Activated T-helper 1 cell treated with anti-CD3 and anti-CD28 coated beads, Interleukin-2, amount 50 U/mL, for 16 hours (primary cell): ENCODE data around the gene PHF11.

Experiments used
- DNase-seq, 2 donors: peaks; one replicate each; pipeline ENCODE4 v3.0.0-alpha.2; 2020; ENCODE audit warnings: low read depth in 1 of 2, low spot score in 1 of 2

The PHF11 gene

GRCh38 chr13:49495783-49496762 lies at the start of gene PHF11:
Gene PHF11 (plus strand): TSS chr13:49495953. CDS start chr13:49496002, 49 bp downstream.
- peak; percentile 72 to 82 for DNase-seq

DNA sequence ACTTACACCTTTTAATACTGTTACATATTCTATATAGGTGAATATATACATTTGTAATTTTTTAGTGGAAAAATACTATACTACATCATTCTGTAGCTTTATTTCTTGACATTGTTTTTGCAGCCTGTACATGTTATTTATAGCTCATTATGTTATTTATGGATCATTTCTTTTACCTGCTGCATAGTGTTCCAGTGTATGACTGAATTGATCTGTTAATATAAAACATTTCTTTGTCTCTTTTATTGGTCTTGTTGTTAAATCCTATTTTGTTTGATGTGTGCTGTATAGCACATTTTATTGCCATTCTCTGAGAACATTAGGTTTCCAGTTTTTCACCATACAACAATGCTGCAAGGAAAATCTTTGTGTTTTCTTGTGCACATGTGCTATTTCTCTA lies 49.3 kb upstream of the PHF11 start:
- DNase-seq = no peak

GRCh38 chr13:49448753-49449152 lies 47.0 kb upstream of the PHF11 start:
- no peak for DNase-seq

DNA sequence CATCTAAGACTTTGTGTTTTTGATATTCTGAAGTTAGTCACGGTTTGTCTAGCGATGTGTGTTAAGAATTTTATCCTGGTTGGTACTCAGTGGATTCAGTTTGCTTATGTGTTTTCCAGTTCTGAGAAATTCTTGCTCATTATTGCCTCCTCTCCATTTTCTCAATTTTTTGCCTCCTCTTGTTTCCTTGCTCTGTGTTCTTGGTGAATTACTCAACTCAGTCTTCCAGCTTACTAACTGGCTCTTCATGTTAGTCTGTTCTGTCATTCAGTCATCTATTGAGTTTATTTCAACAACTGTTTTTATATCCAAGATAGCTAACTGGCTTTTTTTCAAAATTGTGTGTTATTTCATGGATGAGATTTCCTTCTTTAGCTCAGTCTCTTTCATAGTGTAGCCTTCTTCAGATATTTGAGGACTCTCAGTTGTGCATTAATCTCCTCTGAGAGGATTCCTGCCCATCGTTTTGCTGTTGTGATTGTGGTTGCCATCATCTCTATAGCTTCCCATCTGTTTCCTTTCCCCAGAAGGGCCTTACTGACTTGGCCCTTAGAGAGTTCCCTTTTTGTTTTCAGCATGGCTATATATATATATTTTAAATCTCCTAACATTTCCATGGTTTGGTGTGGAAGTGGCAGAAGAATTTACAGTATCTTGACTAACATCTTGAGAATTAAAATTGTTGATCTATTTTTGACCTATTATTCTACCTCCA lies 45.5 kb upstream of the PHF11 start:
- DNase-seq = no peak

DNA sequence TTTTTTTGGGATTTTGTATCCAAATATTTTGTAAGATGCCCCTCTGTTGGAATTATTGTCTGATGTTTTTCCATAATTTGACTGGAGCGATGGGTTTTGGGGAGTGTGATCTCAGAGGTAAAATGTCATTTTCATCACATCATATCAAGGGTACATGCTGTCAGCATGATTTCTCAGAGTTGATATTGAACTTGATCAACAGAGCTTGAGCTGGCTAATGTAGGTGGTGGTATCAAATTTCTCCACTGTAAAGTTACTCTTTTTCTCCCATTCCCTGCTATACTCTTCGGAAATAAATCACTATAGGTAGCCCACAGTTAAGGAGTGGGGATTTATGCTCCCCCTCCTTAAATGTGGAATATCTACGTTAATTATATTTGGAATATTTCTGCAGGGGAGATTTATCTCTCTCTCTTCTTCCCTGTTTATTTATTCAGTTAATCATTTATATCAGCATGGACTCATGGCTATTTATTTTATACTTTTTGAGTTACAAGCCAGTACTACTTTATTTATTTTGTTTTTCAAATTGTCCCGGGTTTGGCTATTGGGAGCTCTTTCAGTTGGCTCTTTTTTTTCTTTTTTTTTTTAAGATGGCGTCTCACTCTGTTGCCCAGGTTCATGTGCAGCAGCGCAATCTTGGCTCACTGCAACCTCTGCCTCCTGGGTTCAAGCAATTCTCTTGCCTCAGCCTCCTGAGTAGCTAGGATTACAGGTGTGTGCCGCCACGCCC lies 42.9 kb upstream of the PHF11 start:
- DNase-seq = no peak

GRCh38 chr13:49453465-49453864 lies 42.3 kb upstream of the PHF11 start:
- DNase-seq = no peak

DNA sequence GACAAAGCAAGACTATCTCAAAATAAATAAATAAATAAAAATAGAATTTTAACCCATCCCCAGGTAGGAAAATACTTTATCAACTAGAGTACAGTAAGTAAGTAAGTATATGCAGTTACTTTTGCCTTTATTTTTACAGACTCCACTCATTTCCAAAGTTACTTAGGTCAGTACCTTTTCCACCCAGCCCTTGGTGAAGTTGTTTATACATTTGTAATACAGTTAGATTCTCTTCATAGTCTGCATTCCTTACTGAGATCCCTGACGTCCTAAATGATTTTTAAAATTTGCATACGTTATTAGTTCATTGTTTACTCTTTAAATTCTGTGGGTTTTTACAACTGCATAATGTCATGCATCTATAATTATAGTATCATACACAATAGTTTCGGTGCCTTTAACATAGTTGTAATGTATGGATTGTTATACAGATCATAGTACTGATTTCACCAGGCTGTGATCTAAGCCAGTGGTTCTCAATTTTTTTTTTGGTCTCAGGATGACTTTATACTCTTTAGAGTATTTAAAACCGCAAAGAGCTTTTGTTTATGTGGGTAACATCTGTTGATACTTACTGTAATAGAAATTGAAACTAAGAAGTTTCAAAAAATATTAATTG lies 41.3 kb upstream of the PHF11 start:
- DNase-seq = no peak

DNA sequence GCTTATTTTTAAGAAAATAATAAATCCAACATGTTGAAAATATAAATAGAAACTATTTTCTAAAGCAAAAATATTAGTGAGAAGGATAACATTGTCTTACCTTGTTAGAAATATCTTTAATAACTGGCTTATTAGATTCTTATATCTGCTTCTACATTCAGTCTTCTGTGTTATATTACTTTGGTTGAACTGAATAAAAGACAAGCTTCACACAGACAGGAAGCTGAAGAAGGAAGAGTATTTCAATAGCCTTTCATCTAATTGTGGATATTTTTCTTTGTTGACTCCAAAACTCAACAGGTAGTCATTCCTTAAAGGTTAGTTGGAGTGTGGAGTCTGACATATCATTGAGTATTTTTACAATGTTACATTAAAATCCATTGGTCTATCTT lies 40.8 kb upstream of the PHF11 start:
- no peak for DNase-seq

DNA sequence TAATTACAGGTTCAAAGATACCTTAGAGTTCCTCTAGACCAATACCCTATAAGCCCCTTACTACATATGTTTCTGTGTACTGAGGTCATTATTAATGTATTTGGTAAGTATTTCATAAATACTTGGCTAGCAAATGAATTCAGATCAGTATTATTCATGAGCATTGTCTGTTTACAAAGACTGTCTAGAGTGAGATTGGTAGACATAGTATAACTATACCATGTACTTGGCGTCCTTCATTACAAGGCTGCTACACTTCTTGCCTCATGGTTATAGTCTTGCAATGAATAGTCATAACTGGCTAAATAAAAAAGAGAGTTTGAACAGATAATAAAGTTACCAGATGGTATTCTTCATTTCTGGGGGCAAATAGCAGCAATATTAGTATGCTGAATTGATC lies 39.6 kb upstream of the PHF11 start:
- no peak for DNase-seq

DNA sequence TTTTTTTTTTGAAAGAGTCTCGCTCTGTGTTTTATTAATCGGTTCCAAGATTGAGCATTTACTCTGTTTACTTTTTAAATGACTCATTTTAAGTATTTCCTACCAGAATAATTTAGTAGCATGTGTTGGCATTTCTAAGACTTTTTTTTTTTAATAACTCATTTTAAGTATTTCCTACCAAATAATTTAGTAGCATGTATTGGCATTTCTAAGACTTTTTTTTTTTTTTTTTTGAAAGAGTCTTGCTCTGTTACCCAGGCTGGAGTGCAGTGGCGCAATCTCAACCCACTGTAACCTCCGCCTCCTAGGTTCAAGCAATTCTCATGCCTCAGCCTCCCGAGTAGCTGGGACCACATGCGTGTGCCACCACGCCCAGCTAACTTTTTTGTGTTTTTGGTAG lies 38.5 kb upstream of the PHF11 start:
- DNase-seq = no peak

GRCh38 chr13:49459580-49459979 lies 36.2 kb upstream of the PHF11 start:
- no peak for DNase-seq

DNA sequence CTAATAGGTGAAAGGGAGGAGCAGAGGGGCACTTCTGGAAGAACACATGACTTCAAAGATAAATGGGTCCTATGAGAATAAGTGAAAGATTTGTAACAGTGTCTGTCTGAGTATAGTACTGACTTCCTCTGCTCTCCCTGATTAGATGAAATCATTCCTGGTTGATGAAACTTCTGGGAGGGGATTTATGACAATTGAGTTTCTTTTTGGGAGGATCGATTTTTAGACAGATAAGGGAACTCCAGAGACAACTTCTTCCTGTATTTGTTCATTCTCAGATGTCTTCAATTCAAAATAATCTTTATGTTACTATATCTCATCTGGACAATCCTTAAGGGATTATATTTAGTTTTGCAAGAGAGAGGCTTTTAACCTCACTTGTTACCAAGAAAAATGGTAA lies 31.7 kb upstream of the PHF11 start:
- no peak for DNase-seq

DNA sequence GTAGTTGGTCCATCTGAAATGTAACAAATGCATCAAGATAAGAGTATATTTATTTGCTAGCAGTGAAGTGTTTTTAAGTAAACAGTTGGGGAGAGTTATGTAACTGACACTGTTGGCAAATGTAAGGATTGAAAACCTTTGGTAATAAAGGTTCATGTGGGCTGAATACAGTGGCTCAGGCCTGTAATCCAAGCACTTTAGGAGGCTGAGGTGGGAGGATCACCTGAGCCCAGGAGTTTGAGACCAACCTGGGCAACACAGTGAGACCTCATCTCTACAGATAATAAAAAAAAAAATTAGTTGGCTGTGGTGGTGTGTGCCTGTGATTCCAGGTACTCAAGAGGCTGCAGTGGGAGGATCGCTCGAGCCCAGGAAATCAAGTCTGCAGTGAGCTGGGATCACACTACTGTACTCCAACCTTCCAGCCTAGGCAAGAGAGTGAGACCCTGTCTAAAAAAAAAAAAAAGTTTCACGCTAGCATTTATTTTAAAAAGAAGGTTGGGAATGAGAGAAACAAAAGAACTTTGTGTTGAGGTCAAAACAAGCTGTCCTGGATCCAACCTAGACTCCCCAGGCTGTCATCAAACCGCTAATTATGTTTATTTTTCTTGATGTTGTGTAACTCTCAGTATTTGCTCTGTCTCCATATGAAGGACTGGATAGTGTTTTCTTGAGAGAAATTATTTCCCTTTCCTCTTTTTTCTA lies 31.0 kb upstream of the PHF11 start:
- DNase-seq = no peak

GRCh38 chr13:49466292-49466838 lies 29.4 kb upstream of the PHF11 start:
- DNase-seq = no peak

DNA sequence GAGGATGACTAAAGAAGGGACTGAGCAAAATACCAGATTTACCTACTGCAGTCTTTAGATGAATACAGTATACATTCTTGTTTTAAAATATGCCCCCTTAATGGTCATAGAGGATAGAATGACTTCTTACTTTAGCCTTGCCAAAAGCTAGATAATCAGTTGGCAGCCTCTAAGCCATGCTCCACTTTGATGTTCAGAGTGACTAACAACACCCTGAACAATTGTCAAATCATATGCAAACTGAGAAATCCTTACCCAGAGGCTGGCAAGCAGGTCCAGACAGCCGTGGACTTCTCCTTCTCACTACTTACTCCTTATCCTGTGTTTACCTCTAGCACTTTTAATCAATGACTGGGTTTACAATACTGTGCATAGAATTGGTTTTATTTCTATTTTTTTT lies 23.6 kb upstream of the PHF11 start:
- DNase-seq = no peak

DNA sequence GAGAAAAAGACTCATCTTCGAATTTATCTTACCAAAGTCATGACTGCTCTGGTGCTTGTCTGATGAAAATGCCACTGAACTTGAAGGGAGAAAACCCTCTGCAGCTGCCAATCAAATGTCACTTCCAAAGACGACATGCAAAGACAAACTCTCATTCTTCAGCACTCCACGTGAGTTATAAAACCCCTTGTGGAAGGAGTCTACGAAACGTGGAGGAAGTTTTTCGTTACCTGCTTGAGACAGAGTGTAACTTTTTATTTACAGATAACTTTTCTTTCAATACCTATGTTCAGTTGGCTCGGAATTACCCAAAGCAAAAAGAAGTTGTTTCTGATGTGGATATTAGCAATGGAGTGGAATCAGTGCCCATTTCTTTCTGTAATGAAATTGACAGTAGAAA lies 19.2 kb upstream of the PHF11 start:
- no peak for DNase-seq

DNA sequence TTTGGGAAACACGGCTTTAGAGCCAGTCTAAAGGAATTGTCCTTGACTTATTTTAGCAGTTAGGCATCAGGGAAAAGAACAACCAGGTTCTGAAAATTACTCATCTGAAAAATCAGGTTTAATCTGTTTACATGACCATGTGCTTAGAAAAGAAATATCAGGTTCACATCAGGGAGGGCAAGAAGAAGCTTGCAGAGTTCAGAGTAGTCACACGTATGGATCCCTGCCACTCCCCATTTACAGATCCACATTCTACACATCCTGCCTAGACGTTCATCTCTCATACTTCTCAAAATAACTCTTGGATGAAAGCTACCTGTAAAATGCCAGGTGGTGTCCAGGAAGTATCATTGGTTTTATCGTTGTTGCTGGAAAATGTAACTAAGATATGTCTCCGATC lies 14.0 kb upstream of the PHF11 start:
- DNase-seq = no peak

- no peak for DNase-seq
Observed at GRCh38 chr13:49488563-49488962, 7.2 kb upstream of the PHF11 start.

- no peak for DNase-seq
Observed at GRCh38 chr13:49494645-49495044, 1.1 kb upstream of the PHF11 start.

- peak in 1 of 2 donors; percentile 38 for DNase-seq
Observed at GRCh38 chr13:49496837-49497236, 1.1 kb downstream of the PHF11 start.
